Panc1 (cell line): ENCODE measurements around the gene GORASP2.

Experiments
- POLR2AphosphoS5 ChIP-seq: IDR thresholded peaks from 2 replicates; pipeline ENCODE4 v1.6.1; 2012; ENCODE audit warnings: mild to moderate bottlenecking, low read depth, low read length, moderate library complexity
- SIN3A ChIP-seq: IDR thresholded peaks from 2 replicates; pipeline ENCODE4 v1.6.1; 2012; ENCODE audit warnings: low read depth, mild to moderate bottlenecking, low read length, moderate library complexity, borderline replicate concordance; ENCODE audit not compliant: insufficient read depth
- TCF7L2 ChIP-seq: IDR thresholded peaks from 2 replicates; pipeline ENCODE4 v1.6.1; 2011; ENCODE audit warnings: mild to moderate bottlenecking, low read depth, low read length, inconsistent platforms
- TF ChIP-seq, protein P1 (sequence below): fragments of 450-650 bp; IDR thresholded peaks from 2 replicates; pipeline ENCODE4 v1.5.1; 2017; ENCODE audit warnings: mild to moderate bottlenecking
- TF ChIP-seq, protein P2 (sequence below), 2 experiments: IDR thresholded peaks; 2 replicates each; pipeline ENCODE4 v1.6.1; 2011 to 2012; ENCODE audit warnings: low read depth in 2 of 2, control low read depth in 1 of 2, low read length in 1 of 2, mild to moderate bottlenecking in 1 of 2, moderate library complexity in 1 of 2; ENCODE audit not compliant: insufficient read depth in 1 of 2

DNA sequence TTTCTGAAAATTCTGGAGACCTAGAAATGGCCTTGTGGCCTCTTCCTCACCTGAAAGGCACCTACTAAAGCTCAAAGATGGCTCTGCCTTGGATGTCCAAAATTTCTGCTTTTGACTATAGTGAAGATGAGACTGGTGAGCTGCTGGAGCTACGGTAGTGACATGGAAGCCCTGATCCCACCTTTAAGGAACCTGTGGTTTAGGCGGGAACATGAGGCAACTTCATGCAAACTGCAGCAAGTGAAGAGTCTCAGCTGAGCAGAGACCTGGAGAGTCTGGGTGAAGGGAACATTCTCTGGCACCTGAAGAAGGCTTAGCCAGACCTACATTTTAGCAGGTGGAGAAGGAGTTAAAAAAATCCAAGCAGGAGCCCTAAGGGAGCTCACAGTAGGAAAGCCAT lies 40.0 kb downstream of the GORASP2 start:
- TF ChIP-seq, protein P1, sequence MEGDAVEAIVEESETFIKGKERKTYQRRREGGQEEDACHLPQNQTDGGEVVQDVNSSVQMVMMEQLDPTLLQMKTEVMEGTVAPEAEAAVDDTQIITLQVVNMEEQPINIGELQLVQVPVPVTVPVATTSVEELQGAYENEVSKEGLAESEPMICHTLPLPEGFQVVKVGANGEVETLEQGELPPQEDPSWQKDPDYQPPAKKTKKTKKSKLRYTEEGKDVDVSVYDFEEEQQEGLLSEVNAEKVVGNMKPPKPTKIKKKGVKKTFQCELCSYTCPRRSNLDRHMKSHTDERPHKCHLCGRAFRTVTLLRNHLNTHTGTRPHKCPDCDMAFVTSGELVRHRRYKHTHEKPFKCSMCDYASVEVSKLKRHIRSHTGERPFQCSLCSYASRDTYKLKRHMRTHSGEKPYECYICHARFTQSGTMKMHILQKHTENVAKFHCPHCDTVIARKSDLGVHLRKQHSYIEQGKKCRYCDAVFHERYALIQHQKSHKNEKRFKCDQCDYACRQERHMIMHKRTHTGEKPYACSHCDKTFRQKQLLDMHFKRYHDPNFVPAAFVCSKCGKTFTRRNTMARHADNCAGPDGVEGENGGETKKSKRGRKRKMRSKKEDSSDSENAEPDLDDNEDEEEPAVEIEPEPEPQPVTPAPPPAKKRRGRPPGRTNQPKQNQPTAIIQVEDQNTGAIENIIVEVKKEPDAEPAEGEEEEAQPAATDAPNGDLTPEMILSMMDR = no peak
- TF ChIP-seq SIN3A (no peak), POLR2AphosphoS5 (no peak), TCF7L2 (no peak)
- TF ChIP-seq, protein P2, sequence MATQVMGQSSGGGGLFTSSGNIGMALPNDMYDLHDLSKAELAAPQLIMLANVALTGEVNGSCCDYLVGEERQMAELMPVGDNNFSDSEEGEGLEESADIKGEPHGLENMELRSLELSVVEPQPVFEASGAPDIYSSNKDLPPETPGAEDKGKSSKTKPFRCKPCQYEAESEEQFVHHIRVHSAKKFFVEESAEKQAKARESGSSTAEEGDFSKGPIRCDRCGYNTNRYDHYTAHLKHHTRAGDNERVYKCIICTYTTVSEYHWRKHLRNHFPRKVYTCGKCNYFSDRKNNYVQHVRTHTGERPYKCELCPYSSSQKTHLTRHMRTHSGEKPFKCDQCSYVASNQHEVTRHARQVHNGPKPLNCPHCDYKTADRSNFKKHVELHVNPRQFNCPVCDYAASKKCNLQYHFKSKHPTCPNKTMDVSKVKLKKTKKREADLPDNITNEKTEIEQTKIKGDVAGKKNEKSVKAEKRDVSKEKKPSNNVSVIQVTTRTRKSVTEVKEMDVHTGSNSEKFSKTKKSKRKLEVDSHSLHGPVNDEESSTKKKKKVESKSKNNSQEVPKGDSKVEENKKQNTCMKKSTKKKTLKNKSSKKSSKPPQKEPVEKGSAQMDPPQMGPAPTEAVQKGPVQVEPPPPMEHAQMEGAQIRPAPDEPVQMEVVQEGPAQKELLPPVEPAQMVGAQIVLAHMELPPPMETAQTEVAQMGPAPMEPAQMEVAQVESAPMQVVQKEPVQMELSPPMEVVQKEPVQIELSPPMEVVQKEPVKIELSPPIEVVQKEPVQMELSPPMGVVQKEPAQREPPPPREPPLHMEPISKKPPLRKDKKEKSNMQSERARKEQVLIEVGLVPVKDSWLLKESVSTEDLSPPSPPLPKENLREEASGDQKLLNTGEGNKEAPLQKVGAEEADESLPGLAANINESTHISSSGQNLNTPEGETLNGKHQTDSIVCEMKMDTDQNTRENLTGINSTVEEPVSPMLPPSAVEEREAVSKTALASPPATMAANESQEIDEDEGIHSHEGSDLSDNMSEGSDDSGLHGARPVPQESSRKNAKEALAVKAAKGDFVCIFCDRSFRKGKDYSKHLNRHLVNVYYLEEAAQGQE (IDR thresholded peaks at IDR 0.05; ENCODE audit: insufficient read depth in 1 of 2, low read depth in 2 of 2, low read length in 1 of 2) = no peak
